Putamen (tissue), 1 donor: Measurements from ENCODE around the gene RHOBTB3.
"Not testable (repeated sequence)": the region's sequence is repeated elsewhere in the genome, so short reads cannot be mapped to it uniquely, and the experiment has no call there.

ENCODE experiments used
- DNase-seq: peaks from one replicate; pipeline ENCODE4 v3.0.0-alpha.2; 2016; ENCODE audit warnings: low spot score

RHOBTB3 gene

GRCh38 chr5:95821110-95822021 is 90.2 kb downstream of the RHOBTB3 start:
- DNase-seq = no peak

GRCh38 chr5:95822043-95822541 is 91.0 kb downstream of the RHOBTB3 start:
- DNase-seq = no peak

GRCh38 chr5:95822542-95823181 is 91.5 kb downstream of the RHOBTB3 start, which contains the start of gene GLRX:
Gene GLRX (minus strand): TSS chr5:95822726. CDS start chr5:95822662, 64 bp downstream.
- DNase-seq = peak; percentile 78

DNA sequence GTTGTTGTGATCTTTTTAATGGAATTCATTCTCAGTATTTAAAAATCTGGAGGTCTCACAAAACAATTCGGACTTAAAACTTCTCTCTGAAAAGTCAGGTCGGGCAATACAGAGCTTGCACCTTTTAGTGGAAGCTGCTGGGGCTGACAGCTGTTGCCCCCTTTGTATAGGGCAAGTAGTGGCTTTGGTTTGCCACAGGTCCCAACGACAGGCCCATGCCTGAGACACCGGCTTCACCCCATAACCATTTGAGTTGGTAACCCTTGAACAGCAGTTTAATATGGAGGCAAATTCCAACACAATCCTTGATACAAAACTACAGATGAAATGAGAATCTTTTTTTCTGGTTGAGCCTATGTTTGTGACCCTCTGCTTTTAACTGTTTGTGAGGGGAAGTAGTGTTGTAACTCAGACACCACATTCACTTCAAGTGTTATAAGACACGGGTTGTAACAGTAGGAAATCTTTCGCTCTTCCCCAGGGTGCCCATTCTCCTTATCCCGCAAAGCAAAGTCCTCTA is 92.1 kb downstream of the RHOBTB3 start:
- no peak for DNase-seq

GRCh38 chr5:95823738-95824609 is 92.8 kb downstream of the RHOBTB3 start:
- no peak for DNase-seq

GRCh38 chr5:95824747-95825146 is 93.6 kb downstream of the RHOBTB3 start:
- no peak for DNase-seq

GRCh38 chr5:95825495-95825894 is 94.4 kb downstream of the RHOBTB3 start:
- DNase-seq = no peak

DNA sequence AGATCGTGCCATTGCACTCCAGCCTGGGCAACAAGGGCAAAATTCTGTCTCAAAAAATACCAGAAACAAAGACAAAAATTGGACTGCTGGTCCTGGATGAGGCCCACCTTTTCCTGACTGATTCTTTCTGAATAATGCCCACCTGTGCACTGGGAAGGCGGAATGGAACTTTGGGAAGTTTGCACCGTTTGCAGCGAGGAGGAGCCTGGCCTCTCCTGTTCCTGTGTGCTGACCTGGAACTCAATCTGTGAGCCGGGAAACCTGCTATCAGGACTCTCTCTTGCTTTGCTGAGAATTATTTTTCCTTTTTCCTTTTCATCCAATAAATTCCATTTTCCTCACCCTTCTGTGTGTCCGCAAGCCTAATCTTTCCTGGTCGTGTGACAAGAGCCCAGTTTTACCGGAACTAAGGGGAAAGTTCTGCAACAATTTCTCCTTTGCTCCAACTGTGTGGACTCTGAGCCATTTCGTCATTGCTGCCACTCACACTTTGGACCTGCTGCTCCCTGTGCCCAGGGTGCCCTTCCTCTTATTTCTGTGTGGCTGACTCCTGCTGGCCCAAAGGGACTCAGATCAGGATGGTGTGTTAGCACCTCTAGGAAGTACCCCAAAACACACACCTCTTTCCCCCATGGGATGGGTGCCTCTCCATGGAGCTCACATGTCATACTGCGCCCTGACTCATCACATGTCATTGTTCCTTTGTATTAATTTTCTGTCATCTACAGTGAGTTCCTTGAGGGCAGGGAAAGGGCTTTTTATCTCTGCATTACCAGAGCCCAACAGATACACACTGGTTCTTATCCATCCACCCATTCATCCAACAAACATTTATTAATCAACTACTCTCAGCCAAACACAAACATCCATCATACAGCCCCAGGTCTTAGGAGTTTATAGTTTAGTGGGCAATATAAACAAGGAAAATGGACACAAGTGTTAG is 96.1 kb downstream of the RHOBTB3 start:
- no peak for DNase-seq

GRCh38 chr5:95827892-95828246 is 96.7 kb downstream of the RHOBTB3 start:
- DNase-seq = no peak

GRCh38 chr5:95830226-95830625 is 99.1 kb downstream of the RHOBTB3 start:
- no peak for DNase-seq

DNA sequence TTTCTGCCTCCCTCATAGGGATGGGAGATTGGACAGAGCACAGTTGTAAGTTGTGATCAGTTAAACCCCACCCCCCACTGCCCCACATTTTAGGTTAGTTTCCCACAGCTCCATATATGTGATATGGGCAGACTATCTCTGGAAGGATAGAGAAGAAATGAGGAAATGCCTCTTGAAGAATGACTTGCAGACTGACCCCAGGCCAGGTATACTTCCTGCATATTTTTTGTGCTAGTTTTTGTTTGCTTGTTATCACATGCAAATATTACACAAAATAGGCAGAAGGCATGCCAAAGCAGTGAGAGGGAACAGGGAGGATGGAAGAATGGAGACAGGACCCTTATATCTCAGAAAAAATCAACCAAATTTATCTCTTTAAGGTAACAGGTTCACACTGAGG is 101.5 kb downstream of the RHOBTB3 start:
- DNase-seq = no peak

DNA sequence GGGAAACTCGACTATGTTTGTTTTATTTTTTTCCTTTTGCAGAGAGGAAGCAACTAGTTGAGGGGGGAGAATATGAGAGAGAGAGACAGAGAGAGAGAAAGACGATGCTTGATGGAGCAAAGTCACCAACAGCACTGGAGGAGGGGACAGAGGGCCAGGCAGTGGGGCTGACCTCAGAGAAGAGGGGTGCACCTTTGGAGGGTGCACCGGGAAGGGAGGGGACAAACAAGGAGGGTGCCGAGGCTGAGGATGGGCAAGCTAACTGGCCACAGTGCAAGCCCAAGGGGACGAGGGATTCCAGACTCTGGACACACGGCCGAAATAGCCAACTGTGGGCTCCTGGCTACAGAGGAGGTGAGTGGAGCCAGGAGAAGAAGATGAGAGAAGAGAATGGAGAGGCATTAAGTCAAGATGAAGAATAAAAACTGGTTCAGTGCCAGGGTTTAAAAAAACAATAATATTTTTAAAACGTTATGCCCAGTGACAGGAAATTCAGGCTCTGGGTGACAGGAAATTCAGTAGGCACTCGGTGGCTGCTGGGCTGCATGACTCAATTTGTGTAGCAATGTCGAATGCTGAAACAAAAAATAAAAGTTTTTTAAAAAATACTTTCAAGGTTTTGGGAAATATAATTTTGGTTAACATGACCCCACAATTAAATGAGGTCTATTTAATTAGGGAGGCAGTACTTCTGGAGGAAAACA is 104.7 kb downstream of the RHOBTB3 start:
- no peak for DNase-seq

DNA sequence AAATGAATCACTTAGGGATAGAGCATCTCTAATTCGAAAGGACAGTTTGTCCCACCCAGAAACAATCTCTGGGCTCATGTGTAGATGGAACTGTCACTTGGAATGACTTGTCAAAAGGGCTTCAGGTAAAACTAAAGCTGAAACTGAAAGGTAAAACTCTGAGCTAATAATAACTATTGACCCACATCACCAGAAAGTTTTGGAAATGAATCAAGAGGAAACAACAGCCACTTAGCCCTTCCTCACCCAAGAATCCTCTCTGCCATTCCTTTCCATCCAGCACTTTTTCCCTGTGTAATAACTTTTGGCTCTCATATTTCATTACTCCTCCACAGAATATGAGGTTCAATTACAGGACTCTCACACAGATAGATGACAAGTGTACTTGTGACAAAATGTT is 105.4 kb downstream of the RHOBTB3 start:
- no peak for DNase-seq

DNA sequence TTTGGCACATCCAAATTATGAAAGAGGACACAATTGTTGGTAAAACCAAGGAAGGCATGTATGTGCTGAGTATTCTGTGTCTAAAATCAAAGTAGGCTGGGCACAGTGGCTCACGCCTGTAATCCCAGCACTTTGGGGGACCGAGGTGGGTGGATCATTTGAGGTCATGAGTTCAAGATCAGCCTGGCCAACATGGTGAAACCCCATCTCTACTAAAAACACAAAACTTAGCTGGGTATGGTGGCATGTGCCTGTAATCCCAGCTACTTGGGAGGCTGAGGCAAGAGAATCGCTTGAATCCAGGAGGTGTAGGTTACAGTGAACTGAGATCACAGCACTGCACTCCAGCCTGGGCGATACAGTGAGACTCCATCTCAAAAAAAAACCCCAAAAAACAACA is 105.8 kb downstream of the RHOBTB3 start:
- DNase-seq = not testable (repeated sequence)

DNA sequence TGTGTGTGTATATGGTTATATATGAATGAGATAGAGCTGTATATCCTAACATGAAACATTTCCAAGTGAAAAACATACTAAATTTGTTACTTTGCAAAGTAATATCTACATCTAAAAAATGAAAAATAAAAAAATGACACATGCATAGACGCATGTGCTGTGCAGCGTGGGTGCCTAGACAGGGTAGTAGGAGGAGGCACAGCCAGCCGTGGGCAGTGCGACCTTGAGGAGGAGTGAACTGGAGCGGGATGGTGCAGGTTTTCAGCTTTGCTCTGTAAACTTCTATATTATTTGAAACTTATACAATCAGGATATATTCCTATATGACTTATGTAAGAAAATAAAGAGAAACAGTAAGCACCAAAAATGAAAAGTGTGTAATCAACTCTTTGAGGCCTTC is 106.4 kb downstream of the RHOBTB3 start:
- no peak for DNase-seq

GRCh38 chr5:95838001-95838520 is 106.9 kb downstream of the RHOBTB3 start:
- DNase-seq = no peak

GRCh38 chr5:95838556-95838955 is 107.4 kb downstream of the RHOBTB3 start:
- no peak for DNase-seq

DNA sequence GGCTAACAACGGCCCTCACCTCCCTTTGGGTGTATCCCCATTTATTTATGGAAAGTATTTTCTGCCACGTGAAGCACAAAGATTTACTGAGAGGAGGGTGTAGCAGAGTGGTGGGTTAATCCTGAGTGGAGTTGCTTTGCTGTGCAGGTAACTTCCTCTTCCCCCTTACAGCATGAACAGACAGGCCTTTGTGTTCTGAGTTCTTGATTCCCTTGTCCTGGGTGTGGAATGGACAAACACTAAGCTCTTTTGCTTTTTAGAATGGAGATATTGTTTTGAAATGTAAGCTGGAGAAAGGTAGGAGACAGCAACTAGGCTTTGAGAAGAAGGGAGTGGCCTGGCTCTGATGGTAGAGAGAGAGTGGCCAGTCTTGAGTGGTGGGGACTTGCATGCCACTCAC is 108.5 kb downstream of the RHOBTB3 start:
- DNase-seq = no peak

DNA sequence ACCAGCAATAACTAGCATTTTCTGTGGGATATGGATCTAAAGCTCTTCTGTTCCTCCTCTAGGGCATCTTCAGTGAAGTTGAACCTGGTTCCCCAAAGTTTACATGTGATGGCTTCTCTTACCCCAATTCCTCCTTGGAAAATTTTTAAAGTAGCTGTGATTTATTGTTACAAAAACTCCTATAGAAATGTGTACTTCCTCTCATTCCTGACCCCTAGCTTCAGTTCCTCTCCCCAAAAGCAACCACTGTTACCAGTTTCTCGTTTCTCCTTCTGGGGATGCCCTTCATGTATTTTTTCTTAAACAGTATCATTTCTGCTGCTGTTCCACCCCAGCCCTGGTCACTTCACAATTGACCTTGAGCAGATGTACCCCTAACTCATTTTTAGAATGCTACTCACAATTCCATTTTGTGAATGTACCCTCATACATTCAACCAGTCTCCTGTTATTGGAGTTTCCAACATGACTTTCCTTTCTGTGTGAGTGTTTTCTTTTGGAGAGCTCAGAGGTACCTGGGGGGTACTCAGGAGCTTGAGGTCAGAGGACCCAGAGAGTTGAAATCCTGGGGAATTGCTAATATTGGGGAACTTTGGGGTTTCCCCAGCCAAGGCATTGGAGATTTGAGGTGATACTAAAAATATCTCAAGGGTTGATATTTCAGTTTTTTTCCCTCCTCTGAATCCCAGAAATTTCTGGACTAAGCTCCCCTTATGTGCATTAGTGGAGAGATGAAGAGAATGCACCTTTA is 110.0 kb downstream of the RHOBTB3 start:
- DNase-seq = no peak
